ENCODE results near the gene ADAD2. TPM values are rescaled to one million over a fixed set of nuclear protein-coding genes. Genes with fewer than 3 reads are reported as not detected.

The ADAD2 gene
- total and polyA plus RNA-seq, 12 donors = 0.36 to 5.9 (median 0.85) TPM; not detected in 4

- WGBS, 2 donors = 68 to 80% methylated on average over 11 of the region's 11 CpGs
- H3K36me3 ChIP-seq = peaks cover 0 to 64% (median 37%) of the 10 kb centered on the region in 9 donors
These were observed 6.9 kb upstream of the ADAD2 start for GRCh38 chr16:84183911-84184591.

GRCh38 chr16:84184775-84185174, 6.2 kb upstream of the ADAD2 start:
- peaks cover 0 to 57% (median 30%) of the 10 kb centered on the region in 9 donors for H3K36me3 ChIP-seq
- H3K9me3 ChIP-seq = no peaks in the 10 kb centered on the region
- H3K4me3 ChIP-seq = peak overlapping the region in 4 of 10 donors; percentile 83 to 96 (median 89)
- peak in 1 of 2 donors; percentile 78 for DNase-seq
- intact Hi-C loops (cut with DNase I) = loop anchor here in 6 of 10 donors (5.0 to 10.0 kb wide), 8 partner anchors 37 to 1368 kb away; partner anchors contain the start of genes NECAB2 (in 2 of the 6), DNAAF1 (in 1 of the 6), HSDL1 (in 1 of the 6) and OSGIN1 (in 1 of the 6)
- WGBS, 2 donors = 60 to 73% methylated on average over 10 of the region's 10 CpGs
- H3K27me3 ChIP-seq = no peaks in the 10 kb centered on the region
- H3K4me1 ChIP-seq = peaks cover 22 to 58% (median 30%) of the 10 kb centered on the region in 9 donors
- TF ChIP-seq CTCF (IDR thresholded peaks at IDR 0.05) = no peak
- H3K27ac ChIP-seq = peak overlapping the region in 9 of 10 donors; percentile 36 to 89 (median 83)
- ATAC-seq = peak in 7 of 8 donors; percentile 45 to 74 (median 66)

More at GRCh38 chr16:84183911-84184591, 6.9 kb upstream of the ADAD2 start:
- peak in 7 of 9 donors; percentile 17 to 58 (median 39) for TF ChIP-seq CTCF (IDR thresholded peaks at IDR 0.05)
- no peak for DNase-seq
- H3K27ac ChIP-seq = peak overlapping the region in 8 of 10 donors; percentile 56 to 89 (median 63)
- H3K4me3 ChIP-seq = peak overlapping the region in 3 of 10 donors; percentile 37 to 96 (median 91)
- no peak for ATAC-seq
- H3K4me1 ChIP-seq = peaks cover 22 to 65% (median 33%) of the 10 kb centered on the region in 9 donors
- H3K9me3 ChIP-seq = no peaks in the 10 kb centered on the region
- intact Hi-C loops (cut with DNase I) = loop anchor here in 4 of 10 donors (5.0 to 10.0 kb wide), 4 partner anchors 37 to 301 kb away; partner anchors contain the start of genes NECAB2 (in 2 of the 4), DNAAF1 (in 1 of the 4) and HSDL1 (in 1 of the 4)
- no peaks in the 10 kb centered on the region for H3K27me3 ChIP-seq

GRCh38 chr16:84186685-84187437, 4.1 kb upstream of the ADAD2 start, which contains the start of gene TAF1C:
Gene TAF1C (minus strand): TSS chr16:84187057. CDS start chr16:84184988, 2,069 bp downstream.
- peak; percentile 89 to 94 for DNase-seq
- peak; percentile 92 to 98 (median 95) for ATAC-seq
- Histone ChIP-seq H3K4me1 (peaks cover 15 to 45% (median 22%) of the 10 kb centered on the region in 9 donors), H3K9me3 (no peaks in the 10 kb centered on the region), H3K36me3 (peaks cover 0 to 36% (median 10%) of the 10 kb centered on the region in 9 donors), H3K27me3 (no peaks in the 10 kb centered on the region), H3K4me3 (peak within 1 kb of the TSS; percentile 67 to 99 (median 90)), H3K27ac (peak within 1 kb of the TSS; percentile 64 to 90 (median 85))
- intact Hi-C loops (cut with DNase I) = loop anchor here in 7 of 10 donors (2.0 to 10.0 kb wide), 8 partner anchors 42 to 1365 kb away; partner anchors contain the start of genes MBTPS1 (in 2 of the 7), NECAB2 (in 2 of the 7), DNAAF1 (in 1 of the 7) and HSDL1 (in 1 of the 7)
- TF ChIP-seq CTCF (IDR thresholded peaks at IDR 0.05) = peak; percentile 91 to 99 (median 98)
- 3% methylated on average over 50 to 55 of the region's 55 CpGs for WGBS, 2 donors

Measured in heart right ventricle (tissue), 16 donors.